MM.1S (cell line): ENCODE data around the gene CFAP141.

Experiments used
- EZH2 ChIP-seq: fragments of 300-600 bp; sonication (generic); optimal IDR thresholded peaks from 2 replicates; pipeline ENCODE3; 2017; ENCODE audit warnings: low read depth, mild to moderate bottlenecking, antibody characterized with exemption, low read length, mixed read lengths
- TF ChIP-seq, protein P1 (sequence below): fragments of 300-600 bp; sonication (generic); IDR thresholded peaks from 2 replicates; pipeline ENCODE4 v1.5.1; 2016; ENCODE audit warnings: antibody characterized with exemption, low read length, mixed read lengths

GRCh38 chr1:154193821-154194220, 12.3 kb downstream of the CFAP141 start:
- TF ChIP-seq, protein P1, sequence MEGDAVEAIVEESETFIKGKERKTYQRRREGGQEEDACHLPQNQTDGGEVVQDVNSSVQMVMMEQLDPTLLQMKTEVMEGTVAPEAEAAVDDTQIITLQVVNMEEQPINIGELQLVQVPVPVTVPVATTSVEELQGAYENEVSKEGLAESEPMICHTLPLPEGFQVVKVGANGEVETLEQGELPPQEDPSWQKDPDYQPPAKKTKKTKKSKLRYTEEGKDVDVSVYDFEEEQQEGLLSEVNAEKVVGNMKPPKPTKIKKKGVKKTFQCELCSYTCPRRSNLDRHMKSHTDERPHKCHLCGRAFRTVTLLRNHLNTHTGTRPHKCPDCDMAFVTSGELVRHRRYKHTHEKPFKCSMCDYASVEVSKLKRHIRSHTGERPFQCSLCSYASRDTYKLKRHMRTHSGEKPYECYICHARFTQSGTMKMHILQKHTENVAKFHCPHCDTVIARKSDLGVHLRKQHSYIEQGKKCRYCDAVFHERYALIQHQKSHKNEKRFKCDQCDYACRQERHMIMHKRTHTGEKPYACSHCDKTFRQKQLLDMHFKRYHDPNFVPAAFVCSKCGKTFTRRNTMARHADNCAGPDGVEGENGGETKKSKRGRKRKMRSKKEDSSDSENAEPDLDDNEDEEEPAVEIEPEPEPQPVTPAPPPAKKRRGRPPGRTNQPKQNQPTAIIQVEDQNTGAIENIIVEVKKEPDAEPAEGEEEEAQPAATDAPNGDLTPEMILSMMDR: no peak
- TF ChIP-seq EZH2: no peak
